ENCODE data around the gene C16orf96. TPM values are rescaled to one million over a fixed set of nuclear protein-coding genes. Genes with fewer than 3 reads are reported as not detected.

Gene C16orf96
- polyA plus RNA-seq, 2 of the 4 experiments (the other 2 are of a cell fraction), result 0.01 to 0.03 TPM

DNA sequence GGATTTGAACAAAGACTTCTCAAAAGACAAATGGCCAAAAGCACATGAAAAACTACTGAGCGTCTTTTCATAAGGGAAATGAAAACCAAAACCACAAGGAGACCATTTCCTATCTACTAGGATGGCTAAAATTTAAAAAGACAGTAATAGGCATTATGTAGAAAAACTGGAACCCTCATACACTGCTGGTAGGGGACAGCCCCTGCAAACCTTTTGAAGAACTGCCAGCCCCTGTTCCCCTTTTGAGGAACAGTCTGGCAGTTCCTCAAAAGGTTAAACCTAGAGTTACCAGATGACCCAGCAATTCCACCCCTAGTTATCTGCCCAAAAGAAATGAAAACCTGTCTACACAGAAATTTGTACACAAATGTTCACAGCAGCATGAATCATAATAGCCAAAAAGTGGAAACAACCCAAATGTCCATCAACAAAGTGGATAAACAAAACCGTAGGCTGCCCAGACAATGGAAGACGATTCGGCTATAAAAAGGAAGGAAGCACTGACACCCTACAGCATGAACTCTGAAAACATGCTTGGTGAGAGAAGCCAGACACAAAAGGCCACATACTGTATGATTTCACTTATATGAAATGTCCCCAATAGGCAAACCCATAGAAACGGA is 40.4 kb upstream of the C16orf96 start:
- no peak for ATAC-seq
- no peak for DNase-seq (ENCODE audit: low read depth in 1 of 2, low spot score in 1 of 2)
- no peaks in the 10 kb centered on the region for H3K4me1 ChIP-seq
- H3K4me3 ChIP-seq, result no peak overlapping the region
- POLR2A ChIA-PET, result no interaction called here
- no peak for TF ChIP-seq PBX3 (IDR thresholded peaks at IDR 0.05)
- TF ChIP-seq, protein P1, sequence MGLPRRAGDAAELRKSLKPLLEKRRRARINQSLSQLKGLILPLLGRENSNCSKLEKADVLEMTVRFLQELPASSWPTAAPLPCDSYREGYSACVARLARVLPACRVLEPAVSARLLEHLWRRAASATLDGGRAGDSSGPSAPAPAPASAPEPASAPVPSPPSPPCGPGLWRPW (IDR thresholded peaks at IDR 0.05), result no peak
- TF ChIP-seq ESRRA (IDR thresholded peaks at IDR 0.05; ENCODE audit: borderline replicate concordance, low read length), result no peak
- TF ChIP-seq BHLHE40 (IDR thresholded peaks at IDR 0.05; ENCODE audit: low read depth, low read length), result no peak
- no peak for TF ChIP-seq JUNB (IDR thresholded peaks at IDR 0.05)
- no peak for TF ChIP-seq HOXB13 (CRISPR knock-in tag; IDR thresholded peaks at IDR 0.05; ENCODE audit: low read depth)
- no peak for TF ChIP-seq FOSB (CRISPR knock-in tag; IDR thresholded peaks at IDR 0.05)
- TF ChIP-seq MAZ (IDR thresholded peaks at IDR 0.05; ENCODE audit: borderline replicate concordance, low read depth, low read length), result no peak
- no peak for TF ChIP-seq ZNF302 (CRISPR knock-in tag; IDR thresholded peaks at IDR 0.05)
- no peak for TF ChIP-seq ZC3H11A (IDR thresholded peaks at IDR 0.05)
- no peak for TF ChIP-seq NFE2L2 (conservative IDR thresholded peaks at IDR 0.05; ENCODE audit: low read length)
- no peak for TF ChIP-seq REST (IDR thresholded peaks at IDR 0.05)
- no peak for TF ChIP-seq CBX8 (IDR thresholded peaks at IDR 0.05)
- TF ChIP-seq GATA3 (IDR thresholded peaks at IDR 0.05; ENCODE audit: borderline replicate concordance), result no peak
- no peak for TF ChIP-seq TFCP2L1 (CRISPR knock-in tag; IDR thresholded peaks at IDR 0.05)
- no peak for TF ChIP-seq NPAS2 (CRISPR knock-in tag; IDR thresholded peaks at IDR 0.05; ENCODE audit: borderline replicate concordance)
- no peak for TF ChIP-seq FOSL2 (IDR thresholded peaks at IDR 0.05)
- TF ChIP-seq FOSL2 (CRISPR knock-in tag; IDR thresholded peaks at IDR 0.05), result no peak
- no peak for TF ChIP-seq ATOH8 (CRISPR knock-in tag; IDR thresholded peaks at IDR 0.05; ENCODE audit: low read depth)
- no peaks in the 10 kb centered on the region for H3K9me3 ChIP-seq
- FAIRE-seq, result no peak
- no peak overlapping the region for H3K27ac ChIP-seq
- no peak overlapping the region for H3K4me2 ChIP-seq
- CTCF ChIA-PET, result interaction anchor here (1.0 to 18.0 kb wide), 7 partner anchors 7 to 441 kb away, joined by 3 to 301 read pairs (median 4); partner anchors contain the start of gene CDIP1
- WGBS (ENCODE audit: missing lambda C conversion rate), result 82% methylated on average over 5 of the region's 5 CpGs

DNA sequence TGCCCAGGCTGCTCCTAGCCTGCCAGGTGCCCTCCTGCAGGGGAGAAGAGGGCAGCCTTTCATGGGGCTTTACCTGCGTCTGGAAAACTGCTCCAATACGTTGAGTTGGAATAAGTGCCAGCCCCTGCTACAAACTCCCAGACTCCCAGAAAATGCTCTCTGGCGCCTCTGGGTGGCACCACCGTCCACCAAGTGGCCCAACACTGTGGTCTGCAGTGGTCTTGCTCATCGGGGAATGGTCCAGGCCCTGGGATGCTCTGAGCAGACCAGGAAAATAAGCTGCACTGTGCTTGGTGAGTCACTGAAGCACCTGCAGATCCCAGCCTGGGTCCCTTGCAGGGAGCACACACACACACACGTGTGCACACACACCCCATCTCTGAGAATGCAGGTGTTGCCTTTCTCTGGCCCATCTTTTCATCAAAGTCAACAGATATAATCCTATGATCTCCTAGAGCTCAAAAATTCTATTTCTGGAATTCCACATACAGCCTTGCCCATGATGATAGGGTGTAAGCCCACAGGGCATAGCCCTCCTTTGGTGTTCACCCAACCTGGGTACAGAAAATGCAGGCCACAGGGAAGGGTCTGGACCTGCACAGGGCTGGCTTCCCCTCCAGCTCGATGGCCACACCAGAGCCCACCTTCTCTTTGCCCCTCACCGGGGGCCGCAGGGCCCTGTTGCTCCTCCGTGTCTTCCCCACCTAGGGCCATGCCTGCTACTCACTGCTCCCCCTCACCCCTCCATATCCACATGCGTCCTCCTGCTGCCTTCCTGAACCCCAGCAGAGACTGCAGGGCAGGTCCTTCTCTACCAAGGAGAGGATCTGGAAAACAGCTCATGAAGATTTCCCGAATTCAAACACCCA is 38.1 kb upstream of the C16orf96 start:
- ChIA-PET POLR2A (no interaction called here), CTCF (interaction anchor here (0.6 to 18.0 kb wide), 17 partner anchors 8 to 441 kb away, joined by 3 to 301 read pairs (median 4); partner anchors contain the start of genes CDIP1, MGRN1, NUDT16L1 and SEC14L5)
- H3K27ac ChIP-seq, result no peak overlapping the region
- no peak overlapping the region for H3K4me3 ChIP-seq
- WGBS (ENCODE audit: missing lambda C conversion rate), result 60% methylated on average over 12 of the region's 12 CpGs
- H3K4me2 ChIP-seq, result no peak overlapping the region
- no peak for FAIRE-seq
- peak; percentile 40 to 47 for DNase-seq (ENCODE audit: low read depth in 1 of 2, low spot score in 1 of 2)
- TF ChIP-seq, protein P2, sequence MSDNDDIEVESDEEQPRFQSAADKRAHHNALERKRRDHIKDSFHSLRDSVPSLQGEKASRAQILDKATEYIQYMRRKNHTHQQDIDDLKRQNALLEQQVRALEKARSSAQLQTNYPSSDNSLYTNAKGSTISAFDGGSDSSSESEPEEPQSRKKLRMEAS (IDR thresholded peaks at IDR 0.05), result no peak
- no peak for TF ChIP-seq CEBPB (IDR thresholded peaks at IDR 0.05)
- TF ChIP-seq RAD21 (conservative IDR thresholded peaks at IDR 0.05 in 1 of 2, IDR thresholded peaks at IDR 0.05 in 1 of 2), result peak; percentile 69 to 80
- TF ChIP-seq SMC3 (IDR thresholded peaks at IDR 0.05), result peak; percentile 42
- TF ChIP-seq, protein P3, sequence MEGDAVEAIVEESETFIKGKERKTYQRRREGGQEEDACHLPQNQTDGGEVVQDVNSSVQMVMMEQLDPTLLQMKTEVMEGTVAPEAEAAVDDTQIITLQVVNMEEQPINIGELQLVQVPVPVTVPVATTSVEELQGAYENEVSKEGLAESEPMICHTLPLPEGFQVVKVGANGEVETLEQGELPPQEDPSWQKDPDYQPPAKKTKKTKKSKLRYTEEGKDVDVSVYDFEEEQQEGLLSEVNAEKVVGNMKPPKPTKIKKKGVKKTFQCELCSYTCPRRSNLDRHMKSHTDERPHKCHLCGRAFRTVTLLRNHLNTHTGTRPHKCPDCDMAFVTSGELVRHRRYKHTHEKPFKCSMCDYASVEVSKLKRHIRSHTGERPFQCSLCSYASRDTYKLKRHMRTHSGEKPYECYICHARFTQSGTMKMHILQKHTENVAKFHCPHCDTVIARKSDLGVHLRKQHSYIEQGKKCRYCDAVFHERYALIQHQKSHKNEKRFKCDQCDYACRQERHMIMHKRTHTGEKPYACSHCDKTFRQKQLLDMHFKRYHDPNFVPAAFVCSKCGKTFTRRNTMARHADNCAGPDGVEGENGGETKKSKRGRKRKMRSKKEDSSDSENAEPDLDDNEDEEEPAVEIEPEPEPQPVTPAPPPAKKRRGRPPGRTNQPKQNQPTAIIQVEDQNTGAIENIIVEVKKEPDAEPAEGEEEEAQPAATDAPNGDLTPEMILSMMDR (IDR thresholded peaks at IDR 0.05), result peak; percentile 55
- H3K4me1 ChIP-seq, result no peaks in the 10 kb centered on the region
- peak; percentile 77 to 89; a peak in 4 of 6 replicates for ATAC-seq
- no peaks in the 10 kb centered on the region for H3K9me3 ChIP-seq

Data from A549 (cell line).